Measurements from ENCODE around the gene LIME1. TPM values are rescaled to one million over a fixed set of nuclear protein-coding genes. Genes with fewer than 3 reads are reported as not detected.
"Not testable (repeated sequence)": the region's sequence is repeated elsewhere in the genome, so short reads cannot be mapped to it uniquely, and the experiment has no call there.

LIME1 gene
- total RNA-seq, 2 donors from 2014 or later, result 6.3 to 18.2 TPM

- H3K9me3 Mint-ChIP-seq; DNase-seq (ENCODE audit: low spot score in 2 of 2); ATAC-seq; H3K27ac Mint-ChIP-seq: not testable (repeated sequence)
- H3K36me3 Mint-ChIP-seq, result peaks cover 14 to 30% of the 10 kb centered on the region in 2 donors
These were observed 6.2 kb upstream of the LIME1 start for GRCh38 chr20:63730189-63730733.

GRCh38 chr20:63731410-63731809 is 5.1 kb upstream of the LIME1 start:
- no peak overlapping the region for H3K27ac Mint-ChIP-seq
- H3K36me3 Mint-ChIP-seq, result peaks cover 10 to 19% of the 10 kb centered on the region in 2 donors
- no peak for DNase-seq (ENCODE audit: low spot score in 2 of 2)

DNA sequence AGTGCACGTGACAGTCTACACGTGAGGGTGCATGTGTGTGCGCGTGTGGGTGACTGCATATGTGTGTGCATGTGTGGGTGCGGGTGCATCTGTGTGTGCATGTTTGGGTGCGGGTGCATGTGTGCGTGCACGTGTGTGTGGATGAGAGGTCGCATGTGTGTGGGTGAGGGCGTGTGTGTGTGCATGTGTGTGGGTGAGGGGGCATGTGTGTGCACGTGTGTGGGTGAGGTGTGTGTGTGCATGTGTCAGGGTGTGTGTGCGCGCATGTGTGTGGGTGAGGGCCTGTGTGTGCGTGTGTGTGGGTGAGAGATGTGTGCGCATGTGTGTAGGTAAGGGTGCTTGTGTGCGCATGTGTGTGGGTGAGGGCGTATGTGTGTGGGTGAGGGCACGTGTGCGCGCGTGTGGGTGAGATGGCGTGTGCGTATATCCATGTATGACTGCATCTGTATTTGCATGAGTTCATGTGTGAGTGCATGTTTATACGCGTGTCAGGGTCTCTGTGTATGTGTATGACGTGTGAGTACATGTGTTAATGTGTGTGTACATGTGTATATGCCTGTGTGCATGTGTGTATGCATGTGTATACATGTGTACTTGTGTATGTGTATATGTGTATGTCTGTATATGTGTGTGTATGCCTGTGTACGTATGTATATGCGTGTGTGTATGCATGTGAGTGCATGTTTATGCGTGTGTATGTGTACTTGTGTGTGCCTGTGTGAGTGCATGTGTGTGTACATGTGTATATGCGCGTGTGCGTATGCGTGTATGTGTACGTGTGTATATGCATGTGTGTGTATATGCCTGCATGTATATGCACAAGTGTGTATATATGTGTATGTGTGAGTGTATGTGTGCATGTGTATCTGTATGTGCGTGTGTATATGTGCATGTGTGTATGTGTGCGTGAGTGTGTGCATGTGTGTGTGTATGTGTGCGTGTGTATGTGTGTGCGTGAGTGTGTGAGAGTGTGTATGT is 4.1 kb upstream of the LIME1 start:
- no peak overlapping the region for H3K27ac Mint-ChIP-seq
- H3K9me3 Mint-ChIP-seq, result no peaks in the 10 kb centered on the region
- H3K36me3 Mint-ChIP-seq, result peaks cover 10 to 13% of the 10 kb centered on the region in 2 donors
- no peak for ATAC-seq
- no peak for DNase-seq (ENCODE audit: low spot score in 2 of 2)

More at GRCh38 chr20:63731410-63731809, 5.1 kb upstream of the LIME1 start:
- ATAC-seq, result no peak
- no peaks in the 10 kb centered on the region for H3K9me3 Mint-ChIP-seq

DNA sequence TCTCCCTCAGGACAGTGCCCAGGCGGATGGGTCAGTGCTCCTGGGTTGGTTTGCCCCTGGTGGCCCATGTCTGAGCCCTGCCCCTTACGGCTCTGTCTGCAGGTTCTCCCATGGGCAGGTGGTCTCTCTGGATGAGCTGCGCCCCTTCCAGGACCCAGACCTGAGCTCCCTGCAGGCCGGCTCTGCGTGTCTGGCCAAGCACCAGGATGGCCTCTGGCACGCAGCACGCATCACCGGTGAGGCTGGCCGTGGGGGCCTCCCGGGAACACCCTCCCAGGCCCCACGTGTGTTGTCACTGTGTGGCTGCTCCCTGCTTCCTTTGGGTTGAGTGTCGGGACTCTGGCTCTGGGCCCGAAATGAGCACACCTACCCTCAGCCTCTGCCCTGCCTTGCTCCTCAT is 3.3 kb upstream of the LIME1 start:
- DNase-seq (ENCODE audit: low spot score in 2 of 2) (no peak), ATAC-seq (no peak)
- no peaks in the 10 kb centered on the region for H3K9me3 Mint-ChIP-seq
- H3K27ac Mint-ChIP-seq, result no peak overlapping the region
- peaks cover 10 to 13% of the 10 kb centered on the region in 2 donors for H3K36me3 Mint-ChIP-seq

DNA sequence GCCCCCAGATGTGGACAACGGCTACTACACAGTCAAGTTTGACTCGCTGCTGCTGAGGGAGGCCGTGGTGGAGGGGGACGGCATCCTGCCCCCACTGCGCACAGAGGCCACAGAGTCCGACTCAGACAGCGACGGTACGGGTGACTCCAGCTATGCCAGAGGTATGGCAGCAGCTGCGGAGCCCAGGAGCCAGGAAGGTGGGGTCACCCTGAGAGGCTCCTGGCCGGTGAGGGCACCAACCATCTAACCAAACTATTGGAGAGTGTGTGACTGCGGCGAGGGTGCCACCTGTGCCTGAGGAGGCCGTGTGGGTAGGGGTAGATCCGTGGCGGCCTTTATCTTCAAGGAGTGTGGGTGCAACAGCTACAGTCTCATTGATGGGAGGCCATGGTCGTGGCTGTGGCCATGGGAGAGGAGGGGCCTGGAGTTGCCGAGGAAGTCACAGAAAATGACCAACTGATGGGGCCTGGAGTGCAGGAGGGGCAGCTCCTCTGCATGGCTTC is 2.8 kb upstream of the LIME1 start:
- H3K9me3 Mint-ChIP-seq, result no peaks in the 10 kb centered on the region
- DNase-seq (ENCODE audit: low spot score in 2 of 2), result no peak
- no peak overlapping the region for H3K27ac Mint-ChIP-seq
- H3K36me3 Mint-ChIP-seq, result peaks cover 10 to 13% of the 10 kb centered on the region in 2 donors
- ATAC-seq, result no peak

GRCh38 chr20:63734111-63734945 is 2.1 kb upstream of the LIME1 start:
- H3K9me3 Mint-ChIP-seq, result no peaks in the 10 kb centered on the region
- no peak overlapping the region for H3K27ac Mint-ChIP-seq
- DNase-seq (ENCODE audit: low spot score in 2 of 2) (no peak), ATAC-seq (no peak)
- peaks cover 10 to 11% of the 10 kb centered on the region in 2 donors for H3K36me3 Mint-ChIP-seq

DNA sequence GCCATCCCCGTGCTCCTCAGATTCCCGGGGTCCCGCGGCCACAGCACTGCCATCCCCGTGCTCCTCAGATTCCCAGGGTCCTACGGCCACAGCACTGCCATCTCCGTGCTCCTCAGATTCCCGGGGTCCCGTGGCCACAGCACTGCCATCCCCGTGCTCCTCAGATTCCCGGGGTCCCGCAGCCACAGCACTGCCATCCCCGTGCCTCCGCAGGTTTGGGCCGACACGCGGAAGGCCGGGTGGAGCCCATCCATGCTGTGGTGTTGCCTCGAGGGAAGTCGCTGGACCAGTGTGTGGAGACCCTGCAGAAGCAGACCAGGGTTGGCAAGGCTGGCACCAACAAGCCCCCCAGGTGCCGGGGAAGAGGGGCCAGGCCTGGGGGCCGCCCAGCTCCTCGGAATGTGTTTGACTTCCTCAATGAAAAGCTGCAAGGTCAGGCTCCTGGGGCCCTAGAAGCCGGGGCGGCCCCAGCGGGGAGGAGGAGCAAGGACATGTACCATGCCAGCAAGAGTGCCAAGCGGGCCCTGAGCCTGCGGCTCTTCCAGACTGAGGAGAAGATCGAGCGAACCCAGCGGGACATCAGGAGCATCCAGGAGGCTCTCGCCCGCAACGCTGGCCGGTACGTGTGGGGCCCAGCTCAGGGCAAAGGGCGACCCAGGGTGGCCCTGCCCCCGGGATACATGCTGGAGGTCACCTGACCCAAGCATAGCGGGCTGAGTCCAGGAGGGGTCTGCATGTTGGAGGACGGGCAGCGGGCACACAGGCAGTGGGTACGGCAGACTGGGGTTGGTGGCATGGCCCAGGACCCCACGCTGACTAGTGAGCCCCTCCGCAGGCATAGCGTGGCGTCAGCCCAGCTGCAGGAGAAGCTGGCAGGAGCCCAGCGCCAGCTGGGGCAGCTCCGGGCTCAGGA is 1.3 kb upstream of the LIME1 start:
- Mint-ChIP-seq H3K27ac (no peak overlapping the region), H3K9me3 (no peaks in the 10 kb centered on the region), H3K36me3 (peaks cover 7 to 10% of the 10 kb centered on the region in 2 donors)
- ATAC-seq (no peak), DNase-seq (ENCODE audit: low spot score in 2 of 2) (no peak)

GRCh38 chr20:63736893-63737694 is 630 bp downstream of the LIME1 start:
- peaks cover 7 to 10% of the 10 kb centered on the region in 2 donors for H3K36me3 Mint-ChIP-seq
- no peaks in the 10 kb centered on the region for H3K9me3 Mint-ChIP-seq
- peak in 1 of 2 donors; percentile 55 for DNase-seq (ENCODE audit: low spot score in 2 of 2)
- ATAC-seq, result peak; percentile 39 to 46
- H3K27ac Mint-ChIP-seq, result no peak overlapping the region

DNA sequence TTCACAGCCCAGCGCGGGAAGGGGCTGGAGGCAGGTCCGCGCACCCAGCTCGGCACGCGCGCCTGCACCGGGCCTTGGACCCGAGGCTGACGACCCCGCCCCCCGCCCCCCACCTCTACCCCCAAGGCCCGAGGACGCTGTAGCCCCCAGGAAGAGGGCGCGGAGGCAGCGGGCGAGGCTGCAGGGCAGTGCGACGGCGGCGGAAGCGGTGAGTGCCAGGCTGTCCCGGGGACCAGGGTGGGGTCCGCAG is 1.2 kb downstream of the LIME1 start:
- Mint-ChIP-seq H3K9me3 (no peaks in the 10 kb centered on the region), H3K27ac (no peak overlapping the region), H3K36me3 (peaks cover 7 to 10% of the 10 kb centered on the region in 2 donors)
- DNase-seq (ENCODE audit: low spot score in 2 of 2) (no peak), ATAC-seq (no peak)

DNA sequence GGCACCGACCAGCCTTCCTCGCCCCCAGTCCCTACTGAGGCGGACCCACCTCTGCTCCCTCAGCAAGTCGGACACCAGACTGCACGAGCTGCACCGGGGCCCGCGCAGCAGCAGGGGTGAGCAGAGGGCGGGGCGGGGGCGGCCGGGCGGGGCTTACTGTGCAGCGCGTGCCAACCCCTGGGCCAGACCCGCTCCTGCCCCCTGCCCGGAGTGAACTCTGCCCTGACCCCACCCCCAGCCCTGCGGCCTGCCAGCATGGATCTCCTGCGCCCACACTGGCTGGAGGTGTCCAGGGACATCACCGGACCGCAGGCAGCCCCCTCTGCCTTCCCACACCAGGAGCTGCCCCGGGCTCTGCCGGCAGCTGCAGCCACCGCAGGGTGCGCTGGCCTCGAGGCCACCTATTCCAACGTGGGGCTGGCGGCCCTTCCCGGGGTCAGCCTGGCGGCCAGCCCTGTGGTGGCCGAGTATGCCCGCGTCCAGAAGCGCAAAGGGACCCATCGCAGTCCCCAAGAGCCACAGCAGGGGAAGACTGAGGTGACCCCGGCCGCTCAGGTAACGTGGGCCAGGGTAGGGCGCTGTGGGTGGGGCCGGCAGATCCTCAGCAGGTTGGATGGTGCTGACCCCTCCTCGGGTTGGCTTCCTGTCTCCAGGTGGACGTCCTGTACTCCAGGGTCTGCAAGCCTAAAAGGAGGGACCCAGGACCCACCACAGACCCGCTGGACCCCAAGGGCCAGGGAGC is 1.7 kb downstream of the LIME1 start:
- Mint-ChIP-seq H3K27ac (no peak overlapping the region), H3K9me3 (no peaks in the 10 kb centered on the region), H3K36me3 (peaks cover 7 to 10% of the 10 kb centered on the region in 2 donors)
- ATAC-seq (peak in 1 of 2 donors; percentile 30), DNase-seq (ENCODE audit: low spot score in 2 of 2) (no peak)

- DNase-seq (ENCODE audit: low spot score in 2 of 2), result no peak
- H3K27ac Mint-ChIP-seq, result no peak overlapping the region
These were observed 2.2 kb downstream of the LIME1 start for GRCh38 chr20:63738687-63739129.

GRCh38 chr20:63739130-63740069 is 2.9 kb downstream of the LIME1 start, which contains the start of gene SLC2A4RG:
Gene SLC2A4RG, plus strand, starts transcription at chr20:63739776. Its CDS starts 137 bp downstream, at chr20:63739913.
- ATAC-seq (peak; percentile 71 to 72), DNase-seq (ENCODE audit: low spot score in 2 of 2) (peak; percentile 71 to 78)
- H3K27ac Mint-ChIP-seq, result no peak within 1 kb of the TSS
- H3K9me3 Mint-ChIP-seq, result no peaks in the 10 kb centered on the region
- no peaks in the 10 kb centered on the region for H3K36me3 Mint-ChIP-seq

More at GRCh38 chr20:63738687-63739129, 2.2 kb downstream of the LIME1 start:
- ATAC-seq, result no peak
- H3K36me3 Mint-ChIP-seq, result peaks cover 5% of the 10 kb centered on the region in 2 donors
- H3K9me3 Mint-ChIP-seq, result no peaks in the 10 kb centered on the region

GRCh38 chr20:63740070-63740626 is 3.7 kb downstream of the LIME1 start:
- DNase-seq (ENCODE audit: low spot score in 2 of 2), result no peak
- Mint-ChIP-seq H3K36me3 (no peaks in the 10 kb centered on the region), H3K27ac (no peak overlapping the region), H3K9me3 (no peaks in the 10 kb centered on the region)
- peak; percentile 10 to 16 for ATAC-seq
